NB4 (cell line): Measurements from ENCODE around the gene NELL1.

Experiments
- POLR2A ChIP-seq: IDR thresholded peaks from 2 replicates; pipeline ENCODE4 v1.6.1; 2011; ENCODE audit warnings: mild to moderate bottlenecking; ENCODE audit not compliant: insufficient read length; ENCODE audit errors: extremely low read depth
- TF ChIP-seq, protein P1 (sequence below): IDR thresholded peaks from one replicate; pipeline ENCODE4 v1.5.1; 2012; ENCODE audit warnings: low read depth, low read length
- TF ChIP-seq, protein P2 (sequence below): IDR thresholded peaks from 2 replicates; pipeline ENCODE4 v1.6.1; 2011; ENCODE audit warnings: low read depth, low read length

DNA sequence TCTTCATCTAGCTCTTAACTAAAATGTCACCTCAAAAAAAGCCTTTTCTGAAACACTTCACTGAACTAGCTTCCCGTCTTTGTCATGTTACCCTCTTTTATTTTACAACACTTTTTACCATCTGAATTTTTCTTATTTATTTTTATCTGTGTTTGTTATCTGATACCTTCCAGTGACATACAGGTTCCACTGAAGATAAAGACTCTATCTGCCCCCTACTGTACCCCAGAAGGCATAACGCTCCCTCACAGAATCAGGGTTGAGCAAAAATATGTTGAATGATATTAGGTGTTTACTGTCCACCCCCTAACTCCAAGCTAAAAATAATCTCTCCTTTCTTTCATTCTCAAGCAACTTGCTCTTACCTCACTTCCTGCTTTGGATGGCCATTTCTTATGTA lies 654.2 kb downstream of the NELL1 start:
- TF ChIP-seq, protein P1, sequence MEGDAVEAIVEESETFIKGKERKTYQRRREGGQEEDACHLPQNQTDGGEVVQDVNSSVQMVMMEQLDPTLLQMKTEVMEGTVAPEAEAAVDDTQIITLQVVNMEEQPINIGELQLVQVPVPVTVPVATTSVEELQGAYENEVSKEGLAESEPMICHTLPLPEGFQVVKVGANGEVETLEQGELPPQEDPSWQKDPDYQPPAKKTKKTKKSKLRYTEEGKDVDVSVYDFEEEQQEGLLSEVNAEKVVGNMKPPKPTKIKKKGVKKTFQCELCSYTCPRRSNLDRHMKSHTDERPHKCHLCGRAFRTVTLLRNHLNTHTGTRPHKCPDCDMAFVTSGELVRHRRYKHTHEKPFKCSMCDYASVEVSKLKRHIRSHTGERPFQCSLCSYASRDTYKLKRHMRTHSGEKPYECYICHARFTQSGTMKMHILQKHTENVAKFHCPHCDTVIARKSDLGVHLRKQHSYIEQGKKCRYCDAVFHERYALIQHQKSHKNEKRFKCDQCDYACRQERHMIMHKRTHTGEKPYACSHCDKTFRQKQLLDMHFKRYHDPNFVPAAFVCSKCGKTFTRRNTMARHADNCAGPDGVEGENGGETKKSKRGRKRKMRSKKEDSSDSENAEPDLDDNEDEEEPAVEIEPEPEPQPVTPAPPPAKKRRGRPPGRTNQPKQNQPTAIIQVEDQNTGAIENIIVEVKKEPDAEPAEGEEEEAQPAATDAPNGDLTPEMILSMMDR, result peak; percentile 22
- no peak for TF ChIP-seq POLR2A
- TF ChIP-seq, protein P2, sequence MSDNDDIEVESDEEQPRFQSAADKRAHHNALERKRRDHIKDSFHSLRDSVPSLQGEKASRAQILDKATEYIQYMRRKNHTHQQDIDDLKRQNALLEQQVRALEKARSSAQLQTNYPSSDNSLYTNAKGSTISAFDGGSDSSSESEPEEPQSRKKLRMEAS, result no peak
